HG03064 (cell line): ENCODE results near the gene BCL6B.
"Not testable (repeated sequence)": the region's sequence is repeated elsewhere in the genome, so short reads cannot be mapped to it uniquely, and the experiment has no call there.

Experiments
- ATAC-seq: cut with Tn5 transposase; IDR thresholded peaks from one replicate; pipeline ENCODE4 v1.9.1; 2021; ENCODE audit warnings: low read depth; ENCODE audit not compliant: unreplicated experiment

The BCL6B gene

GRCh38 chr17:7022781-7023571, at the start of gene BCL6B:
TSS of gene BCL6B (plus strand) at chr17:7023050. CDS start at chr17:7023672, 622 bp downstream.
- no peak for ATAC-seq

GRCh38 chr17:6979440-6979839, 43.4 kb upstream of the BCL6B start:
- not testable (repeated sequence) for ATAC-seq

- ATAC-seq = no peak
Measured at GRCh38 chr17:6981426-6981825, 41.4 kb upstream of the BCL6B start.

GRCh38 chr17:6985266-6985665, 37.6 kb upstream of the BCL6B start:
- ATAC-seq = no peak

GRCh38 chr17:6986676-6987075, 36.2 kb upstream of the BCL6B start:
- no peak for ATAC-seq

- no peak for ATAC-seq
Measured at GRCh38 chr17:6989779-6990178, 33.1 kb upstream of the BCL6B start.

- ATAC-seq = not testable (repeated sequence)
Measured at GRCh38 chr17:6993613-6994056, 29.2 kb upstream of the BCL6B start.

GRCh38 chr17:6994118-6994598, 28.7 kb upstream of the BCL6B start:
- ATAC-seq = no peak

GRCh38 chr17:6994666-6995256, 28.1 kb upstream of the BCL6B start:
- ATAC-seq = no peak

- ATAC-seq = no peak
Measured at GRCh38 chr17:6995500-6996255, 27.2 kb upstream of the BCL6B start, which contains the start of gene ALOX12. TSS of gene ALOX12 (plus strand) at chr17:6996049. CDS start at chr17:6996118, 69 bp downstream.

- no peak for ATAC-seq
Measured at GRCh38 chr17:6996256-6997011, 26.4 kb upstream of the BCL6B start.

GRCh38 chr17:6997171-6997570, 25.7 kb upstream of the BCL6B start:
- ATAC-seq = no peak

GRCh38 chr17:6998855-6999508, 23.9 kb upstream of the BCL6B start:
- no peak for ATAC-seq

GRCh38 chr17:7001318-7001961, 21.4 kb upstream of the BCL6B start:
- no peak for ATAC-seq

GRCh38 chr17:7002288-7003047, 20.4 kb upstream of the BCL6B start:
- ATAC-seq = no peak

GRCh38 chr17:7003745-7004144, 19.1 kb upstream of the BCL6B start:
- ATAC-seq = no peak

- no peak for ATAC-seq
Measured at GRCh38 chr17:7004398-7005253, 18.2 kb upstream of the BCL6B start.

- ATAC-seq = no peak
Measured at GRCh38 chr17:7005716-7006115, 17.1 kb upstream of the BCL6B start.
